SIG-M5 (cell line): ENCODE results near the gene XAGE3.

ENCODE experiments used
- DNase-seq: peaks from one replicate; lab custom pipeline; 2025; lab: John Stamatoyannopoulos, UW

Gene XAGE3

GRCh38 chrX:52839137-52839536, 28.7 kb downstream of the XAGE3 start:
- DNase-seq, result no peak

- DNase-seq, result no peak
Observed at GRCh38 chrX:52830551-52830950, 37.3 kb downstream of the XAGE3 start.

- no peak for DNase-seq
Observed at GRCh38 chrX:52824608-52825007, 43.3 kb downstream of the XAGE3 start.

- no peak for DNase-seq
Observed at GRCh38 chrX:52821079-52821760, 46.7 kb downstream of the XAGE3 start.

GRCh38 chrX:52819788-52820187, 48.1 kb downstream of the XAGE3 start:
- DNase-seq, result no peak
